Measurements from ENCODE around the gene FNDC3B. TPM values are rescaled to one million over a fixed set of nuclear protein-coding genes. Genes with fewer than 3 reads are reported as not detected.

The FNDC3B gene
- total and polyA plus RNA-seq, 4 donors = 23.3 to 74.2 (median 32.9) TPM

DNA sequence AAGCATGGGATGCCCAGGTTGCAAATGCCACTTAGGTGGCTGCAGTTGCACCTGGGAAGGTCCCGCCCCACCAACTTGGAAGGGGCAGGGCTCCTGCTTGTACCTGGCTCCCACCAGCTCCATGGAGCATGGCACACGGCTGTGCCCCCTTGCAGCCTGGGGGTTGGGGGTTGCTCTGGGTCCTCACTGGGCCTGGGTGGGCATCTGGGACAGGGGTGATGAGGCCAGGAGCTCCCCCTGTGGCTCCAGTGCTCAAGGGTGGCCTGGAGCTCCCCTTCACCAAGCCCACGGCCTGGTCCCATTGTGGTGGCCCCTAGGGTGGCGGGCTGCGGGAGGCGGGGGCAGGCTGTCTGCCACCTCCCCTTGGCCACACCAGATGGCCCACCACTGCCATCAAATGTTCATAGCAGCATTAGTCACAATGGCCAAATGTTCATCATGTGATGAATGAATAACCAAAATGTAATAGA is 372.1 kb downstream of the FNDC3B start:
- Histone ChIP-seq H3K9ac (ENCODE audit: low read depth in 1 of 2, low read length in 2 of 2) (no peak overlapping the region), H3K36me3 (ENCODE audit: control insufficient read depth in 4 of 4, insufficient read depth in 3 of 4, low read depth in 1 of 4, low read length in 3 of 4) (no peaks in the 10 kb centered on the region), H3K4me3 (ENCODE audit: low read depth in 1 of 3, low read length in 3 of 3) (no peak overlapping the region), H3K4me1 (ENCODE audit: control insufficient read depth in 4 of 4, insufficient read depth in 4 of 4, low read length in 3 of 4) (no peaks in the 10 kb centered on the region), H3K27me3 (ENCODE audit: control insufficient read depth in 4 of 4, insufficient read depth in 4 of 4, low read length in 3 of 4) (no peaks in the 10 kb centered on the region), H3K9me3 (ENCODE audit: control insufficient read depth in 4 of 4, low read length in 3 of 4) (no peaks in the 10 kb centered on the region), H3K27ac (ENCODE audit: low read depth in 1 of 2, low read length in 2 of 2) (no peak overlapping the region)
- no peak for TF ChIP-seq SP1 (IDR thresholded peaks at IDR 0.05)
- TF ChIP-seq, protein P1, sequence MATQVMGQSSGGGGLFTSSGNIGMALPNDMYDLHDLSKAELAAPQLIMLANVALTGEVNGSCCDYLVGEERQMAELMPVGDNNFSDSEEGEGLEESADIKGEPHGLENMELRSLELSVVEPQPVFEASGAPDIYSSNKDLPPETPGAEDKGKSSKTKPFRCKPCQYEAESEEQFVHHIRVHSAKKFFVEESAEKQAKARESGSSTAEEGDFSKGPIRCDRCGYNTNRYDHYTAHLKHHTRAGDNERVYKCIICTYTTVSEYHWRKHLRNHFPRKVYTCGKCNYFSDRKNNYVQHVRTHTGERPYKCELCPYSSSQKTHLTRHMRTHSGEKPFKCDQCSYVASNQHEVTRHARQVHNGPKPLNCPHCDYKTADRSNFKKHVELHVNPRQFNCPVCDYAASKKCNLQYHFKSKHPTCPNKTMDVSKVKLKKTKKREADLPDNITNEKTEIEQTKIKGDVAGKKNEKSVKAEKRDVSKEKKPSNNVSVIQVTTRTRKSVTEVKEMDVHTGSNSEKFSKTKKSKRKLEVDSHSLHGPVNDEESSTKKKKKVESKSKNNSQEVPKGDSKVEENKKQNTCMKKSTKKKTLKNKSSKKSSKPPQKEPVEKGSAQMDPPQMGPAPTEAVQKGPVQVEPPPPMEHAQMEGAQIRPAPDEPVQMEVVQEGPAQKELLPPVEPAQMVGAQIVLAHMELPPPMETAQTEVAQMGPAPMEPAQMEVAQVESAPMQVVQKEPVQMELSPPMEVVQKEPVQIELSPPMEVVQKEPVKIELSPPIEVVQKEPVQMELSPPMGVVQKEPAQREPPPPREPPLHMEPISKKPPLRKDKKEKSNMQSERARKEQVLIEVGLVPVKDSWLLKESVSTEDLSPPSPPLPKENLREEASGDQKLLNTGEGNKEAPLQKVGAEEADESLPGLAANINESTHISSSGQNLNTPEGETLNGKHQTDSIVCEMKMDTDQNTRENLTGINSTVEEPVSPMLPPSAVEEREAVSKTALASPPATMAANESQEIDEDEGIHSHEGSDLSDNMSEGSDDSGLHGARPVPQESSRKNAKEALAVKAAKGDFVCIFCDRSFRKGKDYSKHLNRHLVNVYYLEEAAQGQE (IDR thresholded peaks at IDR 0.05) = no peak
- TF ChIP-seq JUND (IDR thresholded peaks at IDR 0.05) = no peak
- TF ChIP-seq, protein P2, sequence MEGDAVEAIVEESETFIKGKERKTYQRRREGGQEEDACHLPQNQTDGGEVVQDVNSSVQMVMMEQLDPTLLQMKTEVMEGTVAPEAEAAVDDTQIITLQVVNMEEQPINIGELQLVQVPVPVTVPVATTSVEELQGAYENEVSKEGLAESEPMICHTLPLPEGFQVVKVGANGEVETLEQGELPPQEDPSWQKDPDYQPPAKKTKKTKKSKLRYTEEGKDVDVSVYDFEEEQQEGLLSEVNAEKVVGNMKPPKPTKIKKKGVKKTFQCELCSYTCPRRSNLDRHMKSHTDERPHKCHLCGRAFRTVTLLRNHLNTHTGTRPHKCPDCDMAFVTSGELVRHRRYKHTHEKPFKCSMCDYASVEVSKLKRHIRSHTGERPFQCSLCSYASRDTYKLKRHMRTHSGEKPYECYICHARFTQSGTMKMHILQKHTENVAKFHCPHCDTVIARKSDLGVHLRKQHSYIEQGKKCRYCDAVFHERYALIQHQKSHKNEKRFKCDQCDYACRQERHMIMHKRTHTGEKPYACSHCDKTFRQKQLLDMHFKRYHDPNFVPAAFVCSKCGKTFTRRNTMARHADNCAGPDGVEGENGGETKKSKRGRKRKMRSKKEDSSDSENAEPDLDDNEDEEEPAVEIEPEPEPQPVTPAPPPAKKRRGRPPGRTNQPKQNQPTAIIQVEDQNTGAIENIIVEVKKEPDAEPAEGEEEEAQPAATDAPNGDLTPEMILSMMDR (IDR thresholded peaks at IDR 0.05; ENCODE audit: low read depth, low read length, missing input control) = no peak
- no peak for TF ChIP-seq RAD21 (IDR thresholded peaks at IDR 0.05)
- no peak for TF ChIP-seq FOXA2 (IDR thresholded peaks at IDR 0.05)
- TF ChIP-seq, protein P3, sequence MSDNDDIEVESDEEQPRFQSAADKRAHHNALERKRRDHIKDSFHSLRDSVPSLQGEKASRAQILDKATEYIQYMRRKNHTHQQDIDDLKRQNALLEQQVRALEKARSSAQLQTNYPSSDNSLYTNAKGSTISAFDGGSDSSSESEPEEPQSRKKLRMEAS (IDR thresholded peaks at IDR 0.05) = no peak
- no peak for TF ChIP-seq TAF1 (conservative IDR thresholded peaks at IDR 0.05)
- TF ChIP-seq HNF4G (IDR thresholded peaks at IDR 0.05) = no peak
- no peak for TF ChIP-seq YY1 (IDR thresholded peaks at IDR 0.05)
- no peak for TF ChIP-seq RXRA (IDR thresholded peaks at IDR 0.05)
- TF ChIP-seq, protein P4, sequence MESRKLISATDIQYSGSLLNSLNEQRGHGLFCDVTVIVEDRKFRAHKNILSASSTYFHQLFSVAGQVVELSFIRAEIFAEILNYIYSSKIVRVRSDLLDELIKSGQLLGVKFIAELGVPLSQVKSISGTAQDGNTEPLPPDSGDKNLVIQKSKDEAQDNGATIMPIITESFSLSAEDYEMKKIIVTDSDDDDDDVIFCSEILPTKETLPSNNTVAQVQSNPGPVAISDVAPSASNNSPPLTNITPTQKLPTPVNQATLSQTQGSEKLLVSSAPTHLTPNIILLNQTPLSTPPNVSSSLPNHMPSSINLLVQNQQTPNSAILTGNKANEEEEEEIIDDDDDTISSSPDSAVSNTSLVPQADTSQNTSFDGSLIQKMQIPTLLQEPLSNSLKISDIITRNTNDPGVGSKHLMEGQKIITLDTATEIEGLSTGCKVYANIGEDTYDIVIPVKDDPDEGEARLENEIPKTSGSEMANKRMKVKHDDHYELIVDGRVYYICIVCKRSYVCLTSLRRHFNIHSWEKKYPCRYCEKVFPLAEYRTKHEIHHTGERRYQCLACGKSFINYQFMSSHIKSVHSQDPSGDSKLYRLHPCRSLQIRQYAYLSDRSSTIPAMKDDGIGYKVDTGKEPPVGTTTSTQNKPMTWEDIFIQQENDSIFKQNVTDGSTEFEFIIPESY (IDR thresholded peaks at IDR 0.05) = no peak
- no peak for TF ChIP-seq EGR1 (IDR thresholded peaks at IDR 0.05; ENCODE audit: low read depth in 2 of 2)
- WGBS = 92% methylated on average over 6 of the region's 6 CpGs
- DNase-seq (ENCODE audit: low spot score) = no peak

DNA sequence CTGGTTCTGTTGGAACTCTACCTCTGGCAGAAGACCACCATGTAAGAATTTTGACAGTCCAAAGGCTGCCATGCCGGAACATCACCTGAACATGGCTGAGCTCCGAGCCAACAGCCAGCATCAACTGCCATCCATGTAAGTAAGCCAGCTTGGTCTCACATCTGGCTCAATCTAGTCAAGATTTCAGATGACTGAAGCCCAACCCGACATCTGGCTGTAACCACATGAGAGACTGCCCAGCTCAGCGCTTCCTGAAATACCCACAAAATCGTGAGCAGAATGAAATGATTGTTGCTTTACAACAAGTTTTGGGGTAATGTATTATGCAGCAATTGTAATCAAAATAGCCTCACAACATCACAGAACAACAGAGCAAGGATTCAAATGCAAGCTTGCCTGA is 375.9 kb downstream of the FNDC3B start:
- Histone ChIP-seq H3K4me1 (ENCODE audit: control insufficient read depth in 4 of 4, insufficient read depth in 4 of 4, low read length in 3 of 4) (no peaks in the 10 kb centered on the region), H3K27me3 (ENCODE audit: control insufficient read depth in 4 of 4, insufficient read depth in 4 of 4, low read length in 3 of 4) (no peaks in the 10 kb centered on the region), H3K36me3 (ENCODE audit: control insufficient read depth in 4 of 4, insufficient read depth in 3 of 4, low read depth in 1 of 4, low read length in 3 of 4) (no peaks in the 10 kb centered on the region), H3K9ac (ENCODE audit: low read depth in 1 of 2, low read length in 2 of 2) (no peak overlapping the region), H3K27ac (ENCODE audit: low read depth in 1 of 2, low read length in 2 of 2) (no peak overlapping the region), H3K4me3 (ENCODE audit: low read depth in 1 of 3, low read length in 3 of 3) (no peak overlapping the region), H3K9me3 (ENCODE audit: control insufficient read depth in 4 of 4, low read length in 3 of 4) (no peaks in the 10 kb centered on the region)
- WGBS = 78% methylated on average over 5 of the region's 5 CpGs
- DNase-seq (ENCODE audit: low spot score) = no peak
- TF ChIP-seq, protein P3 (IDR thresholded peaks at IDR 0.05) = no peak
- no peak for TF ChIP-seq HNF4G (IDR thresholded peaks at IDR 0.05)
- TF ChIP-seq YY1 (IDR thresholded peaks at IDR 0.05) = no peak
- TF ChIP-seq EGR1 (IDR thresholded peaks at IDR 0.05; ENCODE audit: low read depth in 2 of 2) = no peak
- TF ChIP-seq, protein P4 (IDR thresholded peaks at IDR 0.05) = no peak
- TF ChIP-seq, protein P2 (IDR thresholded peaks at IDR 0.05; ENCODE audit: low read depth, low read length, missing input control) = no peak
- no peak for TF ChIP-seq RXRA (IDR thresholded peaks at IDR 0.05)
- no peak for TF ChIP-seq GABPA (IDR thresholded peaks at IDR 0.05 in 1 of 2, conservative IDR thresholded peaks at IDR 0.05 in 1 of 2)
- no peak for TF ChIP-seq NR2F2 (IDR thresholded peaks at IDR 0.05)
- no peak for TF ChIP-seq TAF1 (conservative IDR thresholded peaks at IDR 0.05)
- TF ChIP-seq RAD21 (IDR thresholded peaks at IDR 0.05) = no peak

All from liver (tissue), 9 donors.